ENCODE data around the gene ALK.

Gene ALK

DNA sequence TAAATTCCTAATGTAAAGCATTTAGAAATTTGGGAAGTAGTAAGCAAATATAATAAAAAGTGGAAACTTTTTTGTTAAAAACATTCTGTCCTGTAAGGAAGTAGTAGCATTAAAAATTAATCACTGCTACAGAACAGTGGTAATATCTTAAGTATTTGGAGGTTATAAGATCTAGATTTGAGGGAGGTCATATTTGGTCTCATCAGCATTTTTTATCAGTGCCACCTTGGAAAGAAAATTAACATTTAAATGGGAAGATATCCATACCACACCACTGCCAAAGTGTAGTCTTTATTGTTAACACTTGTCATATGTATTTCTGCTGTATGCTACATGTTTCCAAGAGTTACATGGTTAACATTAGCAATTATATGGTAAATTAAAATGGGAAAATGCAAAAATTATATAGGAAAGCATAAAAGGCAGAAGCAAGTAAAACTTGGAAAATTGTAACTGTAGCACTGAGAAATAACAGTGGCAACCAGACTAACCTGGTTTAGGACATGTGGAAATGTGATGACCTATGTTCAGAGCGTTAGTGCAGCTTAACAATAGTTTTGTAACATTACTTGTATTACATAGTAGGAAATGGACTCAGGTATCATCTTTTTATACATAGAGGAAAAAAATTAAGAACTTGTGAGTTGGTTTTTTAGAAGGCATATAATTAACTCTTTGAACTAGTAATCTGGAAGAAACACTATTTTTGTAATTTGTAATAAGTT is 759.0 kb downstream of the ALK start:
- no peak for DNase-seq

DNA sequence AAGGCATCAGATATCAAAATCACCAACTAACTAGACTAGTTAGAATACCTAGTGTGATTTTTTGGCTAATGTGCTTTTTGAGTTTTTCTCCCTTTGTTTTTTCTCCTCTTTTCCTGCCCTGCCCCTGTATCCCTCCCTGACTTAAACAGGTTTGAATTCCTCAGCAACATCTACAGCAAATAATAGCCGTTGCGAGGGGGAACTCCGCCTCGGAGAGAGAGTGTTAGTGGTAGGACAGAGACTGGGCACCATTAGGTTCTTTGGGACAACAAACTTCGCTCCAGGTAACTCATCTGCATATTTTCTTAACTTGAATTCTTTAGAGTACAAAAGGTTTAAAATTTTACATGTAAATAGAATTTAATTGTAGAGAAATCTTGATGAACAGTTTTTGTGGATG is 761.2 kb downstream of the ALK start:
- no peak for DNase-seq

DNA sequence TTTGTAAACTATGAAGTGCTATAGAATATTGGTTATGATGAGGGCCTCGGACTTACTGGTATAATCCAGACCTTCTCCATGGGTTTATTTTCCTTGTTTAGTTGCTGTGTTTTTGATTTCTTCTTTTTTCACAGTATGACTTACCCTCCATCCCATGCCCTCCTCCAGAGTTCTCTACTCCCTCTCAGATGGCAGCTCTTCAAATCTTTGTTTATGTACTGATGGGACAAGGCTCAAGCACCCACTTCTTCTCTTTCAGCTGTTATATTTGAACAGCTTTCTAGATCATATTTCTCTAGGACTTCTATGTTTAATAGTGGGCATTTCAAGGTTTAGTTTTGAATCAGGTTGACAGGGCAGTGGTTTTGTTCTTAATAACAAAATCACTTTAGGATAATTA is 762.3 kb downstream of the ALK start:
- DNase-seq: peak; percentile 74

DNA sequence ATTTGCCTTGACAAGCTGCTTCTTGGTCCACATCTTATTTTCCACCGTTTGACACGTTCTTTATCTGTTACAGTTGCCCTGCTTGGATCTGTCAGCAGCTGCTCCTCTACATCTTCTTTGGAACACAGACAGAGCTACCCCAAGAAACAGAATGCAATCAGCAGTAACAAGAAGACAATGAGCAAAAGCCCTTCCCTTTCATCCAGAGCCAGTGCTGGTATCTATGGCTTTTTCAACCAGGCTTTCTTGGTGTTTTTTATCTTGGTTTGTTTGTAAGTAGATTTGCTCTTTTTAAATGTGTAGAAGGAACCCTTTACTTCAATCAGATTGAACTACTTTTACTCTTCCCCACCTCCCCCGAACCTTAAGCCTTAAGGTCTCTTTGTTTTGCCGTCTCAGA is 764.3 kb downstream of the ALK start:
- no peak for DNase-seq

DNA sequence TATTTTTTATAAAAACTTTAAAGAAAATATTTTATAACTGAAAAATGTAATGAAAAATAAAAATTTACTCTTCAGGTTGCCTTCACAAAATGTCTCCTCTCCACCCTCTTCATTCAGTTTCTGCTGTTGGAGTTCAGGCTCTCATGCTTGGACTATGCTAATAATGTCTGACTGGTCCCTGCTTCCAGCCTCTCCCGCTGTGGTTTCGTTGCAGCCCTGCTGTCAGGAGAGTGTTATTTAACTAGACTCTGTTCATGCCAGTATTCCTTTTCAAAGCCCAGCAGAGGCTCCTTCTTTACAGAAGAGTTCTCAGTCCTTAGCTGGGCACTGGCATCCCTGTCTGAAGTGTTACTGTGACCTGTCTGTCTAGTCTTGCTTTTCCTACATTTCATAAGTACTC is 765.8 kb downstream of the ALK start:
- no peak for DNase-seq

DNA sequence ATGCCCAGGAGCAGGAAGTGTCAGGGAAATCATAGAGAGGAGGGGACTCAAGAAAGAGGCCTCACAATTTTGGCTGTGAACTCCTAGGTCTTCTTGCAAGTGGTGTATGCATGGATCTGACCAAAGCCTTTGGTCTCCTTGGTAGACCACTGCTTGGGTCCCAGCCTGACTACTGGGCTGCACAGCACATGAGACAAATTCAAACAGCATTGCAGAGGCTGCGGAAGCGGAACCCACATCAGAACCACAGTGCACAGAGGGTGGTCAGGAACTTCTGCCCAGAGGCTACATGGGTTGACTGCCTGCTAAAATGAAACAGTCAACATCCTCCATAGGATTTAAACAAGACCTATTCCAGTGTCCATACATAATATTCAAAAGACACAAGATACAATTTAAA is 766.8 kb downstream of the ALK start:
- no peak for DNase-seq

DNA sequence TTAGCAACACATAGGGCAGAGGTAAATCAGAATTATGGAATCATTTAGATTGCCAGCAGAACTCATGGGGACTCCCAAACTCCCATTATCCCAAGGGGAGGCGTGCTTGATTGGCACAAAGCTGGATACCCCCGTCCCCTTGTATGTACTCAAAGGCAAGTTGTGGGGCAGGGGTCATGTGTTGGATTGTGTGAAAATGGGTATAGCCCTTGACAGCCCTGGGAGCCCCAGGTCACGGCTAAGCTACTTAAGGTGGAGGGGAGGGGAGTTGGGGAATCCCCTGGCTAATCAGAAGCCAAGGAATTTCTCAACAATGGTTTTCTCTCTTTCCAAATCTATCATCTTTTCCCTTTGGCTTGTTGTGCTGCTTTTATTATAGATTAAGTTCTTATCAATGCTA is 773.4 kb downstream of the ALK start:
- DNase-seq: no peak

DNA sequence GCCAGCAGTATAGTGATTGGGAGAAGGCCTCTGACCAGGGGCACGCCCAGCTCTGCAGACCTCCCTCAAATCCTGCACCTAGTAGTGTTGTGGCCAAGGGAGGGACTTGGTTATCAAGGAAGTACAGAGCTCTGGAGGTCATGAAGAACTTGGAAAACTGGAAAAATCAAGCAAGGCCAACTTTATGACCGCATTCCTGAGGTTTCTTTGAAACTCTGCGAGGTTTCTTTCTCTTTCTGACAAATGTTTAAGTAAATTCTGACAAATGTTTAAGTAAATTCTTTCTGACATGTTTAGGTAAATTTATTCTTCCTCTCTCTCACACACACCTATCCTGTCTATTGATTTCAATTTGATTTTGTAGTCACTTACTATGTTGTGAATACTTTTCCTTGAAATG is 775.2 kb downstream of the ALK start:
- no peak for DNase-seq

DNA sequence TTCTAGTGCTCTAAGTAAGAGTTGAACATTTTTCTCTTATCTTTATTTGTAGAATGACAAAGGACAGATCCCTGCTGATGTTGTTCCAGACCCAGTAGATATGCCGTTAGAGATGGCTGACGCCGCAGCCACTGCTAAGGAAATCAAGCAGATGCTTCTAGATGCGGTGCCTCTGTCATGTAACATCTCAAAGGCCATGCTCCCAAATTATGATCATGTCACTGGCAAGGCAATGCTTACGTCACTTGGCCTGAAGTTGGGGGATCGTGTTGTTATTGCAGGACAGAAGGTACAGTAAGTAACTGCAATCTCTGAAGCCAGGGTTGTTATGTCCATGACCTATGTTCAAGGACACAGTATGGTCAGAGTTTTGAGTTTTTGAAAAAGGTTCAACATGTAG is 777.7 kb downstream of the ALK start:
- DNase-seq: no peak
